Activated T-cell treated with anti-CD3 and anti-CD28 coated beads for 24 hours (primary cell): ENCODE results near the gene OR5A2.
"Not testable (repeated sequence)": the region's sequence is repeated elsewhere in the genome, so short reads cannot be mapped to it uniquely, and the experiment has no call there.

Experiments
- DNase-seq: peaks from one replicate; pipeline ENCODE4 v3.0.0-alpha.2; 2020; ENCODE audit warnings: low read depth

OR5A2 gene

DNA sequence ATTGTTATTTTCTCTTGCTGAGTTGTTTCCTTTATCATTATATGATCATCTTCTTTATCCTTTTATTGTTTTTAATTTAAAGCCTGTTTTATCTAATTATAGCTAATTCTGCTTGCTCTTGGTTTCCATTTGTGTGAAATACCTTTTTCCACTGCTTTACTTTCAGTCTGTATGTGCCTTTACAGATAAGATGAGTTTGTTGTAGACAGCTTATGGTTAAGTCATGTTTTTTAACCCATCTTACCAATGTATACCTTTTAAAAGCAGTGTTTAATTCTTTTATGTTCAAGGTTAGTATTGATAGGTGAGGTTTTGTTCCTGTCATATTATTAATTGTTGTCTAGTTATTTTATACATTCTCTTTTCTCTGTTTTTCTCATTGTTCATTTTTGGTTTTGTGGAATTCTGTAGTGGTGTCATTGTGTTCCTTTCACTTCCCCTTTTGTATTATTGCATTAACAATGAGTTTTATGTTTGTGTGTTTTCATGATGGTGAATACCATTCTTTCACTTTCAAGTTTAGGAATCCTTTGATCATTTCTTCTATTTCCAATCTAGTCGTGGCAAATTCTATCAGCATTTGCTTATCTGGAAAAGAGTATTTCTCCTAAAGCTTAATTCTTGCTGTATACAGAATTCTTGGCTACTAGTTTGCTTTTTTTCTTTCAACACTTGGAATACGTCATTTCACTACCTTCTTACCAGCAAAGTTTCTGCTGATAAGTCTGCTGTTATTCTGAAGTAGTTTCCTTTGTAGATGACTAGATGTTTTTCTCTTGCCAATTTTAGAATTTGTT lies 45.8 kb downstream of the OR5A2 start:
- no peak for DNase-seq

DNA sequence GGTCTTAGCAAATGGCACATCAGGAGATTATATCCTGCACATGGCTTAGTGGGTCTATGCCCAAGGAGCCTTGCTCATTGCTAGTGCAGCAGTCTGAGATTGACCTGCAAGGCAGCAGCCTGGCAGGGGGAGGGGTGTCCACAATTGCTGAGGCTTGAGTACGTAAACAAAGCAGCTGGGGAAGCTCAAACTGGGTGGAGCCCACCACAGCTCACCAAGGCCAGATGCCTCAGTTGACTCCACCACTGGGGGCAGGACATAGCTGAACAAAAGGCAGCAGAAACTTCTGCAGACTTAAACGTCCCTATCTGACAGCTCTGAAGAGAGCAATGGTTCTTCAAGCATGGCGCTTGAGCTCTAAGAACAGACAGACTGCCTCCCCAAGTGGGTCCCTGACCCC lies 53.9 kb downstream of the OR5A2 start:
- DNase-seq: not testable (repeated sequence)

DNA sequence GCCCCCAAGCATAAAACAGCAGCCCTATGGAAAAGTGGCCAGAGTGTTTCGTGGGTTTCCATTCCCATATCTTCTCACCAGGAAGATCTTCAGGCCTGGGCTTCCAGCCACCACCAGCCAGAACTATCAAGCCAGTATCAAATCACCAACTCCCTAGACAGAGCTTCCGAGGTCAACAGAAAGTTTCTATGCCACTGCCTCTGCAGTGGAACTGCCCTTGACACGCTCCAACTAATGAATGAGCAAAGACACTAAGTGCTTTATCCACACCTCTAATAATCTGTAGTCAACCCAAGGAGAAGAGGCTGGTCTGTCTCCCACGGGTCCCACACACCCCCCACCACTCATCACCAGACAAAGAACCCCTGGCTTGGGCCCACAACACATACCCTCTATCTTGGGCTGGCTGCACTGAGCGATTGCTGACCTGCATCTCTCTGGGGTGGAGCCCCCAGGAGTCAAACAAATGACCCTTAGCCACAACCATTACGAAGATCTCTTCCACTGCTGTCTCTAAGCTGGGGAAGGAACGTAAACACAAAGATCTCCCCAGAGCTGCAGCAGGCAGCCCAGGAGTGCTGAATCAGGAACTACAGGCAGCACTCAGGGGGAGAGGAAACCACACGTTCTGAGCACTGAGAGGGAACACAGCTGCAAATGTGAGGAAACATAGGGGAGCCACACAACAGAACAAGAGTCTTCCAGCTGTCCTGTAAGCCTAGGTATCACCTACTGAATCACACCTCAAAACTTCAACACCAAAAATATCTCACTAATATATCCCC lies 57.8 kb downstream of the OR5A2 start:
- DNase-seq: no peak
